ENCODE data around the gene ADA.

Gene ADA

GRCh38 chr20:44572551-44573500 lies 78.7 kb downstream of the ADA start:
- Histone ChIP-seq H3K79me2 (ENCODE audit: control insufficient read depth, low read length) (no peaks in the 10 kb centered on the region), H4K20me1 (ENCODE audit: control insufficient read depth, insufficient read depth, low read depth, low read length) (no peaks in the 10 kb centered on the region), H3K4me1 (ENCODE audit: control insufficient read depth, low read length) (peaks cover 52% of the 10 kb centered on the region), H3K4me3 (ENCODE audit: low read length) (no peak overlapping the region), H3F3A (ENCODE audit: control insufficient read depth, insufficient read depth) (peaks cover 3% of the 10 kb centered on the region), H3K27me3 (ENCODE audit: control insufficient read depth, low read length) (no peaks in the 10 kb centered on the region), H3K27ac (ENCODE audit: low read depth, low read length) (peak overlapping the region; percentile 14; the same call in 1 of the 2 replicates), H3K4me2 (ENCODE audit: low read length) (peak overlapping the region; percentile 55), H3K9me3 (ENCODE audit: control insufficient read depth, insufficient read depth, low read length) (no peaks in the 10 kb centered on the region), H3K9me2 (replicated peaks; ENCODE audit: control insufficient read depth, low read length) (no peaks in the 10 kb centered on the region), H3K36me3 (ENCODE audit: control insufficient read depth, low read length) (no peaks in the 10 kb centered on the region)
- TF ChIP-seq, protein P1, sequence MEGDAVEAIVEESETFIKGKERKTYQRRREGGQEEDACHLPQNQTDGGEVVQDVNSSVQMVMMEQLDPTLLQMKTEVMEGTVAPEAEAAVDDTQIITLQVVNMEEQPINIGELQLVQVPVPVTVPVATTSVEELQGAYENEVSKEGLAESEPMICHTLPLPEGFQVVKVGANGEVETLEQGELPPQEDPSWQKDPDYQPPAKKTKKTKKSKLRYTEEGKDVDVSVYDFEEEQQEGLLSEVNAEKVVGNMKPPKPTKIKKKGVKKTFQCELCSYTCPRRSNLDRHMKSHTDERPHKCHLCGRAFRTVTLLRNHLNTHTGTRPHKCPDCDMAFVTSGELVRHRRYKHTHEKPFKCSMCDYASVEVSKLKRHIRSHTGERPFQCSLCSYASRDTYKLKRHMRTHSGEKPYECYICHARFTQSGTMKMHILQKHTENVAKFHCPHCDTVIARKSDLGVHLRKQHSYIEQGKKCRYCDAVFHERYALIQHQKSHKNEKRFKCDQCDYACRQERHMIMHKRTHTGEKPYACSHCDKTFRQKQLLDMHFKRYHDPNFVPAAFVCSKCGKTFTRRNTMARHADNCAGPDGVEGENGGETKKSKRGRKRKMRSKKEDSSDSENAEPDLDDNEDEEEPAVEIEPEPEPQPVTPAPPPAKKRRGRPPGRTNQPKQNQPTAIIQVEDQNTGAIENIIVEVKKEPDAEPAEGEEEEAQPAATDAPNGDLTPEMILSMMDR (IDR thresholded peaks at IDR 0.05; ENCODE audit: low read depth, low read length, poor library complexity, severe bottlenecking): no peak
- TF ChIP-seq EZH2phosphoT487 (IDR thresholded peaks at IDR 0.05; ENCODE audit: borderline replicate concordance, low read length): no peak

DNA sequence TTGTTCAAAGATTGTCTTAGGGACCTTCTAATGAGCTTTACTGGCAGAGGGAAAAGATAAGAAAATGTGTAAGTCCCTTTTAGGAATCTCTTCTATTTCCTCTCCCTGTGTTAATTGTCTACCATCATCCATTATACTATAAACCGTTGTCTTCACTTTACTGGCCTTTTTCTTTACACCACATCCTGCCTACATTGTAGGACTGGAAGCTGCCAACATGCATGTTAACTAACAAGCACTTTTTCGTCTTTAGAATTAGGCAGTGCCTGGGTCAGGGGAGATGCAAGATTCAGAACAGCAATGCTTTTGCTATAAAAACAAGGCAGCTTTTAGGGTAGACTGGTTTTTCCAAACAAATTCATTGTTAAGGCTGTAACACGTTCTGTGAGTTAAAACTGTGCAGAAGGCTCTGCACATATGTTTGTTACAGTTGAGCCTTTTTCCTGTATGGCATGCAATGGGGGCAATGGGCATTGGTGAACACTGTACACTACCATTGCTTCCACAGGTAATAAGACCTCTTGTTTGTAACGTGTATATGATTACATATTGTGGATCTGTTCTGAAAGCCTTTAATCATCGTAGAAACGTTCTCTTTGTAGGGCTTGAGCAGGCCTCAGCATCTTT lies 80.0 kb downstream of the ADA start:
- peak overlapping the region; percentile 5; the same call in 1 of the 2 replicates for H3K4me2 ChIP-seq (ENCODE audit: low read length)
- H3K9me2 ChIP-seq (replicated peaks; ENCODE audit: control insufficient read depth, low read length): no peaks in the 10 kb centered on the region
- no peak overlapping the region for H3K27ac ChIP-seq (ENCODE audit: low read depth, low read length)
- H3K79me2 ChIP-seq (ENCODE audit: control insufficient read depth, low read length): no peaks in the 10 kb centered on the region
- H3K9me3 ChIP-seq (ENCODE audit: control insufficient read depth, insufficient read depth, low read length): no peaks in the 10 kb centered on the region
- H3K4me3 ChIP-seq (ENCODE audit: low read length): no peak overlapping the region
- peaks cover 44% of the 10 kb centered on the region for H3K4me1 ChIP-seq (ENCODE audit: control insufficient read depth, low read length)
- TF ChIP-seq, protein P1 (IDR thresholded peaks at IDR 0.05; ENCODE audit: low read depth, low read length, poor library complexity, severe bottlenecking): no peak
- TF ChIP-seq EZH2phosphoT487 (IDR thresholded peaks at IDR 0.05; ENCODE audit: borderline replicate concordance, low read length): no peak
- H3K36me3 ChIP-seq (ENCODE audit: control insufficient read depth, low read length): no peaks in the 10 kb centered on the region
- no peaks in the 10 kb centered on the region for H3K27me3 ChIP-seq (ENCODE audit: control insufficient read depth, low read length)
- no peaks in the 10 kb centered on the region for H4K20me1 ChIP-seq (ENCODE audit: control insufficient read depth, insufficient read depth, low read depth, low read length)
- no peaks in the 10 kb centered on the region; the same call in 1 of the 2 replicates for H3F3A ChIP-seq (ENCODE audit: control insufficient read depth, insufficient read depth)

- no peak overlapping the region for H3K4me2 ChIP-seq (ENCODE audit: low read length)
- no peaks in the 10 kb centered on the region for H3K9me3 ChIP-seq (ENCODE audit: control insufficient read depth, insufficient read depth, low read length)
- H4K20me1 ChIP-seq (ENCODE audit: control insufficient read depth, insufficient read depth, low read depth, low read length): no peaks in the 10 kb centered on the region
- H3K27me3 ChIP-seq (ENCODE audit: control insufficient read depth, low read length): no peaks in the 10 kb centered on the region
- H3K4me3 ChIP-seq (ENCODE audit: low read length): no peak overlapping the region
- TF ChIP-seq, protein P1 (IDR thresholded peaks at IDR 0.05; ENCODE audit: low read depth, low read length, poor library complexity, severe bottlenecking): no peak
- no peak for TF ChIP-seq EZH2phosphoT487 (IDR thresholded peaks at IDR 0.05; ENCODE audit: borderline replicate concordance, low read length)
- no peaks in the 10 kb centered on the region for H3K36me3 ChIP-seq (ENCODE audit: control insufficient read depth, low read length)
- no peaks in the 10 kb centered on the region for H3K9me2 ChIP-seq (replicated peaks; ENCODE audit: control insufficient read depth, low read length)
- peaks cover 32% of the 10 kb centered on the region for H3K4me1 ChIP-seq (ENCODE audit: control insufficient read depth, low read length)
- H3K79me2 ChIP-seq (ENCODE audit: control insufficient read depth, low read length): no peaks in the 10 kb centered on the region
- H3K27ac ChIP-seq (ENCODE audit: low read depth, low read length): no peak overlapping the region
- H3F3A ChIP-seq (ENCODE audit: control insufficient read depth, insufficient read depth): no peaks in the 10 kb centered on the region; the same call in 1 of the 2 replicates
Observed at GRCh38 chr20:44570367-44570766, 81.1 kb downstream of the ADA start.

Measured in DOHH2 (cell line).